Heart left ventricle (tissue), 16 donors: ENCODE results near the gene NFIB. TPM values are rescaled to one million over a fixed set of nuclear protein-coding genes. Genes with fewer than 3 reads are reported as not detected.

Experiments
- ATAC-seq, 4 donors: fragments of 200-7000 bp; cut with Tn5 transposase; one replicate each; pipeline ENCODE4 v1.9.1; 2020 to 2022; ENCODE audit warnings: moderate library complexity in 4 of 4, mild to moderate bottlenecking in 3 of 4, moderate number of reproducible peaks in 1 of 4
- DNase-seq, 5 donors: peaks; one replicate each; pipeline ENCODE4 v3.0.0-alpha.2; 2020
- H3K27ac ChIP-seq, 12 donors: fragments of 200-600 bp; sonication (generic) in 4 of 12; one replicate each; pipeline versions ENCODE4 v1.5.0 to v1.8.0; 2016 to 2022; ENCODE audit warnings: mild to moderate bottlenecking in 2 of 12
- H3K27me3 ChIP-seq, 9 donors: fragments of 200-600 bp; sonication (generic) in 2 of 9; one replicate each; pipeline versions ENCODE4 v1.5.1 to v1.8.0; 2016 to 2022; ENCODE audit warnings: mild to moderate bottlenecking in 3 of 9
- H3K36me3 ChIP-seq, 9 donors: fragments of 200-600 bp; sonication (generic) in 2 of 9; one replicate each; pipeline versions ENCODE4 v1.5.0 to v1.8.0; 2018 to 2022; ENCODE audit warnings: mild to moderate bottlenecking in 2 of 9
- H3K4me1 ChIP-seq, 12 donors: fragments of 200-600 bp; sonication (generic) in 4 of 12; one replicate each; pipeline versions ENCODE4 v1.5.0 to v1.8.0; 2016 to 2022; ENCODE audit warnings: mild to moderate bottlenecking in 3 of 12
- H3K4me3 ChIP-seq, 12 donors: fragments of 200-600 bp; sonication (generic) in 4 of 12; one replicate each; pipeline versions ENCODE4 v1.5.0 to v1.8.0; 2017 to 2022; ENCODE audit warnings: mild to moderate bottlenecking in 9 of 12, moderate library complexity in 4 of 12
- H3K9me3 ChIP-seq, 12 donors: fragments of 200-600 bp; sonication (generic) in 4 of 12; one replicate each; pipeline versions ENCODE4 v1.5.0 to v1.8.0; 2016 to 2022; ENCODE audit warnings: mild to moderate bottlenecking in 1 of 12
- CTCF ChIP-seq, 12 donors: fragments of 200-600 bp; sonication (generic) in 4 of 12; IDR thresholded peaks; one replicate each; pipeline versions ENCODE4 v1.5.0 to v1.8.0; 2018 to 2022; ENCODE audit warnings: antibody characterized with exemption in 12 of 12, mild to moderate bottlenecking in 5 of 12
- POLR2A ChIP-seq, 2 donors: fragments of 450-650 bp; IDR thresholded peaks; one replicate each; pipeline ENCODE4 v1.6.1; 2017; ENCODE audit warnings: antibody characterized with exemption in 2 of 2, mild to moderate bottlenecking in 2 of 2, moderate library complexity in 2 of 2
- WGBS, 4 donors: extraction: QIAGEN DNeasy Blood & Tissue Kit in 2 of 4; methylation state at CpG; one replicate each; pipeline versions ENCODE4 v1.1.5 to v1.1.7; 2013 to 2018; 5-methylcytosine and 5-hydroxymethylcytosine counted together
- intact Hi-C, 10 donors: fragments of 100-400 bp; cut with DNase I; formaldehyde crosslinking; loops; one replicate each; pipeline versions ENCODE4 v1.11.1 to v1.14.2; 2022
- polyA plus RNA-seq, 2 donors: library from polyadenylated mRNA; stranded (reverse); fragments of 200-250 nt; gene quantifications; one replicate each; pipeline ENCODE4 v1.2.3, GENCODE V29; 2013
- total RNA-seq, 9 donors: library from RNA; depleted of rRNA in 2 of 9; stranded (reverse); fragments of >200 nt in 2 of 9; fragmentation: NEBNext Ultra II Directional in 3 of 9; extraction: Animal tissue kit (Norgen Biotek cat#: 25700) in 3 of 9; gene quantifications; one replicate each; pipeline versions ENCODE4 v1.1.0 to v1.2.4, GENCODE V29; 2016 to 2023
- donor health status: ischemic (EF 13 %, LVEDD 7.1; RV severe dilation, severe dysfunction).
- donor health status: healthy with polysubstance abuse.
- donor health status: DM: no; HTN: yes; CAD: no.
- donor health status: DM: no; HTN: no; CAD: no.
- donor health status: ischemic (EF 25% LVEDD 6.9; RV normal size, moderate dysfunction).
- donor health status: ischemic (EF 25% LVEDD 5.7; RV mildly dilated, moderate dysfunction).
- donor health status: healthy.
- donor health status: DM: yes; HTN: yes; CAD: no.
- donor health status: ischemic (EF 35%, LVEDD 5.7; RV mildly dilated, moderate dysfunction).
- donor health status: nonischemic (EF 11% LVEDD 7.7; RV severe dilation, severe dysfunction).
- donor health status: DM: yes; HTN: yes; CAD: no.
- donor health status: PGD.
- donor health status: ischemic (EF 29% LVEDD 5.4; RV normal size, mild dysfunction).
- donor health status: nonischemic (EF 23%, LVEDD 6.1; RV moderate dilation, normal function).

NFIB gene
- total and polyA plus RNA-seq, 11 donors = 24.5 to 148 (median 98.2) TPM

- Histone ChIP-seq H3K36me3 (no peaks in the 10 kb centered on the region), H3K9me3 (no peaks in the 10 kb centered on the region)
- intact Hi-C loops = no loop called here
Measured at GRCh38 chr9:14066032-14066431, 247.9 kb downstream of the NFIB start.

GRCh38 chr9:14064940-14065339 lies 249.0 kb downstream of the NFIB start:
- no peak overlapping the region for H3K27ac ChIP-seq
- peaks cover 0 to 10% (median 0%) of the 10 kb centered on the region in 12 donors for H3K4me1 ChIP-seq
- TF ChIP-seq CTCF (IDR thresholded peaks at IDR 0.05) (no peak), POLR2A (IDR thresholded peaks at IDR 0.05) (no peak)
- DNase-seq (no peak), ATAC-seq (no peak)
- WGBS, 4 donors = 93 to 95% (median 94%) methylated on average over 2 of the region's 2 CpGs
- intact Hi-C loops = no loop called here
- no peaks in the 10 kb centered on the region for H3K36me3 ChIP-seq
- no peak overlapping the region for H3K4me3 ChIP-seq
- no peaks in the 10 kb centered on the region for H3K9me3 ChIP-seq
- no peaks in the 10 kb centered on the region for H3K27me3 ChIP-seq

More at GRCh38 chr9:14066032-14066431, 247.9 kb downstream of the NFIB start:
- DNase-seq (no peak), ATAC-seq (no peak)
- peaks cover 0 to 10% (median 0%) of the 10 kb centered on the region in 12 donors for H3K4me1 ChIP-seq
- WGBS, 4 donors = 94 to 99% (median 97%) methylated on average over 4 of the region's 4 CpGs
- no peak overlapping the region for H3K4me3 ChIP-seq
- peak overlapping the region in 1 of 12 donors; percentile 36 for H3K27ac ChIP-seq
- no peaks in the 10 kb centered on the region for H3K27me3 ChIP-seq
- TF ChIP-seq CTCF (IDR thresholded peaks at IDR 0.05) (no peak), POLR2A (IDR thresholded peaks at IDR 0.05) (no peak)

- Histone ChIP-seq H3K27me3 (no peaks in the 10 kb centered on the region), H3K4me3 (no peak overlapping the region), H3K27ac (no peak overlapping the region), H3K4me1 (peaks cover 0 to 10% (median 0%) of the 10 kb centered on the region in 12 donors), H3K9me3 (no peaks in the 10 kb centered on the region), H3K36me3 (no peaks in the 10 kb centered on the region)
- DNase-seq = no peak
- TF ChIP-seq CTCF (IDR thresholded peaks at IDR 0.05) (no peak), POLR2A (IDR thresholded peaks at IDR 0.05) (no peak)
- 87 to 99% (median 88%) methylated on average over 1 of the region's 1 CpG for WGBS, 4 donors
- ATAC-seq = no peak
- intact Hi-C loops = no loop called here
Measured at GRCh38 chr9:14063756-14064155, 250.2 kb downstream of the NFIB start.

GRCh38 chr9:14062586-14063221 lies 251.2 kb downstream of the NFIB start:
- no peak overlapping the region for H3K4me3 ChIP-seq
- TF ChIP-seq POLR2A (IDR thresholded peaks at IDR 0.05) (no peak), CTCF (IDR thresholded peaks at IDR 0.05) (no peak)
- ATAC-seq = no peak
- H3K4me1 ChIP-seq = peaks cover 0 to 17% (median 0%) of the 10 kb centered on the region in 12 donors
- WGBS, 4 donors = 81 to 88% (median 84%) methylated on average over 9 of the region's 9 CpGs
- H3K27me3 ChIP-seq = no peaks in the 10 kb centered on the region
- H3K27ac ChIP-seq = no peak overlapping the region
- DNase-seq = no peak
- intact Hi-C loops = no loop called here
- no peaks in the 10 kb centered on the region for H3K9me3 ChIP-seq
- H3K36me3 ChIP-seq = no peaks in the 10 kb centered on the region
